ENCODE measurements around the gene KCND3.

DNA sequence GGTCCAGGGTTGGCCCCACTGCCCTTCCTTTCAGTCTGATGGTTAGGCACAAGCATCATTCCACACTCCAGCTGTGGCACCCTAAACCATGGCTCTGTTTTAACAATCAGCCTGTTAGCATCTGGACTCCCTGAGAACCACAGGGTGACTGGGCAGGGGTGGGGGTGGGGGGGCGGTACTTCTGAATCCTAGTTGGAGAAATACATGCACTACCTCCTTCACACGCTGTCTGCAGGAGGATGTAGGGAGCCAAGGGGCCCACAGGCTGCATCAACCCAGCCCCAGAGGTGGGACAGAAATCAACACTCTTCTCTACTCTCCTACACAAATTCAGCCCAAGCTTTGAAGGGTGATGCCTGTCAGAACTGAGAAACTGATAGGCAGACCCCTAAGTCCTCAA is 209.9 kb downstream of the KCND3 start:
- TF ChIP-seq, protein P1, sequence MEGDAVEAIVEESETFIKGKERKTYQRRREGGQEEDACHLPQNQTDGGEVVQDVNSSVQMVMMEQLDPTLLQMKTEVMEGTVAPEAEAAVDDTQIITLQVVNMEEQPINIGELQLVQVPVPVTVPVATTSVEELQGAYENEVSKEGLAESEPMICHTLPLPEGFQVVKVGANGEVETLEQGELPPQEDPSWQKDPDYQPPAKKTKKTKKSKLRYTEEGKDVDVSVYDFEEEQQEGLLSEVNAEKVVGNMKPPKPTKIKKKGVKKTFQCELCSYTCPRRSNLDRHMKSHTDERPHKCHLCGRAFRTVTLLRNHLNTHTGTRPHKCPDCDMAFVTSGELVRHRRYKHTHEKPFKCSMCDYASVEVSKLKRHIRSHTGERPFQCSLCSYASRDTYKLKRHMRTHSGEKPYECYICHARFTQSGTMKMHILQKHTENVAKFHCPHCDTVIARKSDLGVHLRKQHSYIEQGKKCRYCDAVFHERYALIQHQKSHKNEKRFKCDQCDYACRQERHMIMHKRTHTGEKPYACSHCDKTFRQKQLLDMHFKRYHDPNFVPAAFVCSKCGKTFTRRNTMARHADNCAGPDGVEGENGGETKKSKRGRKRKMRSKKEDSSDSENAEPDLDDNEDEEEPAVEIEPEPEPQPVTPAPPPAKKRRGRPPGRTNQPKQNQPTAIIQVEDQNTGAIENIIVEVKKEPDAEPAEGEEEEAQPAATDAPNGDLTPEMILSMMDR (conservative IDR thresholded peaks at IDR 0.05; ENCODE audit: low read depth, low read length): no peak
- TF ChIP-seq POLR2A (IDR thresholded peaks at IDR 0.05; ENCODE audit: low read depth, low read length): no peak
- no peak for TF ChIP-seq MAZ (IDR thresholded peaks at IDR 0.05; ENCODE audit: borderline replicate concordance, low read depth, low read length)
- no peak for TF ChIP-seq RFX5 (IDR thresholded peaks at IDR 0.05; ENCODE audit: low read depth, low read length)
- no peak for TF ChIP-seq BHLHE40 (IDR thresholded peaks at IDR 0.05; ENCODE audit: low read depth, low read length)
- no peak for TF ChIP-seq MXI1 (IDR thresholded peaks at IDR 0.05; ENCODE audit: borderline replicate concordance, low read depth, low read length)
- TF ChIP-seq RCOR1 (IDR thresholded peaks at IDR 0.05; ENCODE audit: insufficient replicate concordance, low read length): no peak
- no peak for TF ChIP-seq RAD21 (IDR thresholded peaks at IDR 0.05; ENCODE audit: low read length)
- TF ChIP-seq, protein P2, sequence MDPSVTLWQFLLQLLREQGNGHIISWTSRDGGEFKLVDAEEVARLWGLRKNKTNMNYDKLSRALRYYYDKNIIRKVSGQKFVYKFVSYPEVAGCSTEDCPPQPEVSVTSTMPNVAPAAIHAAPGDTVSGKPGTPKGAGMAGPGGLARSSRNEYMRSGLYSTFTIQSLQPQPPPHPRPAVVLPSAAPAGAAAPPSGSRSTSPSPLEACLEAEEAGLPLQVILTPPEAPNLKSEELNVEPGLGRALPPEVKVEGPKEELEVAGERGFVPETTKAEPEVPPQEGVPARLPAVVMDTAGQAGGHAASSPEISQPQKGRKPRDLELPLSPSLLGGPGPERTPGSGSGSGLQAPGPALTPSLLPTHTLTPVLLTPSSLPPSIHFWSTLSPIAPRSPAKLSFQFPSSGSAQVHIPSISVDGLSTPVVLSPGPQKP (IDR thresholded peaks at IDR 0.05; ENCODE audit: borderline replicate concordance, low read depth, low read length): no peak
- no peak for TF ChIP-seq CHD1 (IDR thresholded peaks at IDR 0.05; ENCODE audit: low read depth, low read length)

Data from IMR-90 (cell line).